Fibroblast of peridontal ligament (primary cell): ENCODE results near the gene IFI27L1.
"Not testable (repeated sequence)": the region's sequence is repeated elsewhere in the genome, so short reads cannot be mapped to it uniquely, and the experiment has no call there.

Experiments used
- DNase-seq: peaks from one replicate; pipeline ENCODE4 v3.0.0-alpha.2; 2010; ENCODE audit errors: extremely low read depth

The IFI27L1 gene

DNA sequence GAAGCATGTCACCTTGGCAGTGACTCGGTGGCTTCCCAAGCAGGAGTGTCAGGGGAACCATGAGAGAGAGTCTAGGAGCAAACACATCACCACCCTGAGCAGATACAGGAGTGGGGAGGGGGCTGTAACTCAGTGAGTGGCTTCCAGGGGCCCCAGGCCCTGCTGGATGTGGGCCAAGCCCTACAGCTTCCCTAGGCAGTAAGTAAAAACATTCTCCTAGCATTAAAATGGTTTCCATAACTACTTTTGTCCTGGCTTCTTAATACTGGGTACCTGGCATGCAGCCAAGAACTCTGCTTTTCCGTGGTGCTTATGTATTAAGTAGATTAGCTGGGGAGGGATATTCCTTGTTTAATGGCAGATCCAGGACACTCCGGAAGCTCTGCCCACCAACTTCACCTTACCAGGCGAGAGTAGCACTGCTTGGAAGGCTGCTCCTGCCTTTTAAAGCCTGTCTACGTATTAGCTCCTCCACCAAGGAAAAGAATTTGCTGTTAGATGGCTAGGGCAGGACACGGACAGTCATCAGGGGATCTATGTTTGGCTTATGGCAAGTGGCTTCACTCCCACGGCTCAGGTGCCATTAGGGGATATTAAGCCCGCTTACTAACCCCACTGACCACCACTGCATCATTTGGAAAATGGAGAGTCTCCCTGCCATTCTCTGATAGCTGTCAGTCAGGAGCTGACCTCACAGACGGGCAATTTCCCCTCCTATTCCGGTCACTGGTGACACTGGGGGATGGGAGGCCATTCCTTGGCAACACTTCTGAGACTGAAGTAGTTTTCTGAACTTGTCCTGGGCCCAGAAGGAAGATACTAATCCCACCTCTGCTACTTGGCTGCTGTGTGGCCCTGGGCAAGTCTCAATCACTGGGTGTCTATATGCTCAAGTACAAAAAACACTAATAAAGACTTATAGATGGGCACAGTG is 32.2 kb upstream of the IFI27L1 start:
- DNase-seq = no peak

- DNase-seq = no peak
Measured at GRCh38 chr14:94049625-94050023, 31.5 kb upstream of the IFI27L1 start.

- no peak for DNase-seq
Measured at GRCh38 chr14:94050231-94050880, 30.8 kb upstream of the IFI27L1 start.

GRCh38 chr14:94051115-94051514 is 30.0 kb upstream of the IFI27L1 start:
- DNase-seq = peak; percentile 63

GRCh38 chr14:94051779-94052178 is 29.3 kb upstream of the IFI27L1 start:
- DNase-seq = no peak

GRCh38 chr14:94052199-94052598 is 28.9 kb upstream of the IFI27L1 start:
- DNase-seq = no peak

GRCh38 chr14:94052662-94053061 is 28.4 kb upstream of the IFI27L1 start:
- DNase-seq = no peak

GRCh38 chr14:94054401-94054800 is 26.7 kb upstream of the IFI27L1 start:
- DNase-seq = no peak

DNA sequence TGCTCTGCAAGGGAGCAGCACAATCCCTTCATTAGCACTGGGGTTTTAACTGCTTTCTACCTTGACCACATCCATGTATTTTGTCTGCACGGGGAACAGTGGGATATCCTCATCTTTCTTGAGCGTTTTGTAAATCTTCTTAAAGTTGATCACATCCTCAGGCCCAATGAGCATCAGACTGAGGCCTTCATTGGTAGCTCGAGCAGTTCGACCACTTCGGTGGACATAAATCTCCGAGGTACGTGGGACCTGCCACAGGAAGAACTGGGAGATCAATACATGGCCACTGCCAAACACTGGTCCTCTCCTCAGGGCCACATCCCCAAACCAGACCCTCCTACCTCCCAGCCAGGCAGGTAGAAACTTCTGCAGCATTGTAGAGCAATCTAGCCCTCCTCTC is 26.2 kb upstream of the IFI27L1 start:
- no peak for DNase-seq

DNA sequence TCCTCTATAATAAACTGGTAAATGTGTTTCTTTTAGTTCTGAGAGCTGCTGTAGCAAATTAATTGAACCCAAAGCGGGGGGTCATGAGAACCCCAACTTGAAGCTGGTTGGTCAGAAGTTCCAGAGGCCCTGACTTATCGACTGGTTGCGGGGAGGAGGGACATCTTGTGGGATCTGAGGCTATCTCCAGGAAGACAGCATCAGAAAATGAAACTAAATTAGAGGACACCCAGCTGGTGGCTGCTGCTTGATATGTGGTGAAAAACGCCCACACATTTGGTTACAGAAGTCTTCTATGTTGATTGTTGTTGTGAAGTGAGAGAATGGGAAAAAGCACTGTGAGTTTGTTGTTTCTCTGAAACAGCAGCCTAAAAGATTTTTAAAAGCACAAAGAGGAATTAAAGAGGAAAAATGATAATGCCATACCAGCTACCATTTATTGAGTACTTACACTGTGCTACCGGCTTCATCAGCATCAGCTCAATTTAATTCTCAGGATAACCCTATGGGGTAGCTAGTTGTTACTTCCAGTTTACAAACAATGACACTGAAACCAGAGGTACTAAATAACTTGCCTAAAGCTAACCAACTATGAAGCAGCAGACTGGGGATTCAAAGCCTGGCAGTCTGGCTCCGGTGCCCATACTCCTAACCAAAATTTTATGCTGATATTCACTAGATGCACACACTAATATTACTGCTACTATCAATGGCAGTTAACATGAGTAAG is 24.4 kb upstream of the IFI27L1 start:
- DNase-seq = no peak

DNA sequence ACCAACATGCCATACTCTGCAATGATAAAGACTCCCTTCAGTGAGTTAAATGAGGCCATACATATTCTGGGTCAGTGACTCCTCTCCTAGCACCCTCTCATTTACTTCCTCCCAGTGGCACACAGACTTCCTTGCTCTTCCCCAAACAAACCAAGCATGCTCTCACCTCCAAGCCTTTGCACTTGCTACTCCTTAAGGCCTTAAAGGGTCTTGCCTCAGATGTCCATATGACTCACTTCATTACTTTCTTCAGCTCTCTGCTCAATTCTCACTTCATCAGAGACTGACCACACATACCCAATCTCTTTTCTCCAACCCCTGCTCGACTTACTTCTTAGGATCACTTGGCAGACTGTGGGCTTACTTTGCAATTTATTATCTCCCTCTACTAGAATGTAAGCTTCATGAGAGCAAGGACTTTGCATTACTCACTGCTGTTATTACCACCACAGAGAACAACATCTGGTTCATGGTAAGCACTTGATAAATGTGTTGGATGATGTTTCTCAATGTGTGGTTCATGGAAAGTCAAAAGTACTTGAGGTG is 22.9 kb upstream of the IFI27L1 start:
- no peak for DNase-seq

GRCh38 chr14:94058674-94059138 is 22.4 kb upstream of the IFI27L1 start:
- no peak for DNase-seq

DNA sequence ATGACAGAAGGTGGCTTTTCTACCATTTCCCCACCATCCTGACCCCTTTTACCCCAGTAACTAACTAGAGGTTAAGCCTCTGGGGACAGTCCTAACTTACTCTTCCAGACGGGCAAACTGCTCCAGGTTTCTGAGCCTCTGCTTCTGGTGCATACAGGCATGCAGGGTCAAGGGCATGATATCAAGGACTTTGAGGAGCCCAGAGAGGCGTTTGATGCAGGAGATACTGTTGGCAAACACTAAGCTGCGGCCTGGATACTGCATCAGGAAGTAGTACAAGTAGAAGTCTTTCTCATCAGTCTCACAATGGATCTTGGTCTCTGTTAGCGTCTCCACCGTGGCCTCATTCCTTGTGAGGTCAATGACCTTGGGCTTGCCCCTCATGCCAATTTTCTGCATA is 21.1 kb upstream of the IFI27L1 start:
- DNase-seq = no peak

DNA sequence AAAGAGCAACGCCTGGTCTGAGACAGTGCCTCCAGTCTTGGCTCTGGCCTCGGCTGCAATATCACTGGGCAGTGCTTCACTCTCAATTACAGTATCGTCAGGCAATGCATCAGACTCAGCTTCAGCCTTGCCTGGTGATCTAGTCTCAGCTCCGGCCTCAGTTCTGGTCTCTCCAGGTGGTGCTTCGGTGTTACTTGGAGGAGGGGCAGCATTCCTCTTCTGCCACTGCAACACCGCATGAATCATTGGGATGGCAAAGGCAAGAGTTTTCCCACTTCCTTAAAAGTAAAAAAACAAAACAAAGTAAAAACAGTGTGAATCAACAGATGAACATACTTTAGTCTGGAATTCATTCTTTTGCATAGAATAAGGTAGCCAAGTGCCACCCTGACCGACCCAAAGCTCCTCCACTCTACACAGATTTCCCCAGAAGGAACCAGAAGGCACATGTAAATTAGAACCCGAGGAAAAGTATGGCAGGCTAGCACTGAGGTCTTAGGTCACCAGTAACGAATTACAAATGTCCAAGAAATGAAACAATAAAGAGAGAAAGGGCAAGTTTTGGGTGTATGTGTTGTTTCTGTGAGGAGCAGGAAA is 18.7 kb upstream of the IFI27L1 start:
- DNase-seq = peak; percentile 23

GRCh38 chr14:94066089-94066676 is 14.9 kb upstream of the IFI27L1 start:
- no peak for DNase-seq

DNA sequence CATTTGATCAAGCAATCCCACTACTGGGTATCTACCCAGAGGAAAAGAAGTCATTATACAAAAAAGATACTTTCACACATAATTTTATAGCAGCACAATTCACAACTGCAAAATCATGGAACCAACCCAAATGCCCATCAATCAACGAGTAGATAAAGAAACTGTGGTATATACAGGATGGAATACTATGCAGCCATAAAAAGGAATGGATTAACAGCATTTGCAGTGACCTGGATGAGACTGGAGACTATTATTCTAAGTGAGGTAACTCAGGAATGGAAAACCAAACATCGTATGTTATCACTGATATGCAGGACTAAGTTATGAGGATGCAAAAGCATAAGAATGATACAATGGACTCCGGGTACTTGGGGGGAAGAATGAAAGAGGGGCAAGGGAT is 9.0 kb upstream of the IFI27L1 start:
- not testable (repeated sequence) for DNase-seq

DNA sequence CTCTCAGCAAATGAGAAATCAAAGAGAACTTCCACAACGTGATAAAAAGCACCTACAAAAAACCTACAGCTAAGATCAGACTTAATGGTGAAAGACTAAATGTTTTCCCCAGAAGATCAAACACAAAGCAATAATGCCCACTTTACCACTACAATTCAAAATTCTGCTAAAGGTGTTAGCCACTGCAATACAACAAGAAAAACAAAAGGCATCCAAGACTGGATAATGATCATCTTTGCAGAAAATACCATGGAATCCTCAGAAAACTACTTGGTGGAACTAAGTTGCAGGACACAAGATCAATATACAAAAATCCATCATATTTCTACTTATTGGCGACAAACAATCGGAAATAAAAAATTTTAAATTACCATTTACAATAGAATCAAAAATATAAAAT is 6.6 kb upstream of the IFI27L1 start:
- no peak for DNase-seq

DNA sequence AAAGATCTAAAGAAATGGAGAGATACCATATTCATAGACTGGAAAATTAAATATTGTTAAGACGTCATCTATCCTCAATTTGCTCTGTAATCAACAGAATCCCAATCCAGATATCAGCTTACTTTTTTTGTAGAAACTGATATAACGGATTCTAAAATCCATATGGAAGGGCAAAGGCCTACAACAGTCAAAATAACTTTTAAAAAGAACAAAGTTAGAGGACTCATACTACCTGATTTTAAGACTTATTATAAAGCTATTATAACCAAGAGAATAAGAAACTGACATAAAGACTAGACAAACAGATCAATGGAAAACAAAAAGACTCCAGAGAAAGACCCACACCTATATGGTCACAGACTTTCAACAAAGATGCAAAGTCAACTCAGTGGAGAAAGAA is 6.1 kb upstream of the IFI27L1 start:
- DNase-seq = no peak

DNA sequence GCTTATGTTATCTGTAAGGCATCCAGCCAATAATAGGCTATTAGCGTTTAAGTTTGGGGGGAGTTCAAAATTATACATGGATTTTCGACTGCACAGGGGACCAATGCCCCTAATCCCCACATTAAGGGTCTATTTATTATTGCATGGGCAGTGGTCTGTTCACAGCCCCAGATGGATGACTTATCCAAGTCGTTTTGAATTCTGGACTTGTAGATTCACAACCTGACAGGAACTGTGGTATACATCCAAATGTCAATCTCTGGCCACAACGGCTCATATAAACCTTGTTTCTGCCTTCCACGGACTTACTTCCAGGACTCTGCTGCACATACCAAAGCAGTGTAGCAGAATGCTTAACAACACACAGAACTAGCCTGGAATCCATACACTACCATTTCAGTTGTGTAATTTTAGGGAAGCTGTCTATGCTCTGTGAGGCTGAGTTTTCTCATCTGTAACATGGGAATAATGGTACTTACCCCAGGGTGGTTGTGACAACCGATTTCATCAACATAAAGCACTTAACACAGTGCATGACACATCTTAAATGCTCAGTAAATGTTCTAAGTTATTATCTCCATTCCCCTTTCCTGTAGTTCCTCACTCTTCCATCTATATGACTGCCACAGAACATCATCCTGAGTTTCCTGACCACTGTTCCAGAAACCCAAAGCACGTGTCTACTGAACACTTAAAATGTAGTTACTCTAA is 3.8 kb upstream of the IFI27L1 start:
- peak; percentile 6 for DNase-seq

- DNase-seq = no peak
Measured at GRCh38 chr14:94077823-94078222, 3.3 kb upstream of the IFI27L1 start.
